ENCODE measurements around the gene HACD2.
A peak's percentile ranks its signal among the peaks of the same experiment; 100 is the strongest.

The HACD2 gene

GRCh38 chr3:123571264-123571972, 13.4 kb downstream of the HACD2 start:
- DNase-seq (ENCODE audit: low spot score) = no peak

DNA sequence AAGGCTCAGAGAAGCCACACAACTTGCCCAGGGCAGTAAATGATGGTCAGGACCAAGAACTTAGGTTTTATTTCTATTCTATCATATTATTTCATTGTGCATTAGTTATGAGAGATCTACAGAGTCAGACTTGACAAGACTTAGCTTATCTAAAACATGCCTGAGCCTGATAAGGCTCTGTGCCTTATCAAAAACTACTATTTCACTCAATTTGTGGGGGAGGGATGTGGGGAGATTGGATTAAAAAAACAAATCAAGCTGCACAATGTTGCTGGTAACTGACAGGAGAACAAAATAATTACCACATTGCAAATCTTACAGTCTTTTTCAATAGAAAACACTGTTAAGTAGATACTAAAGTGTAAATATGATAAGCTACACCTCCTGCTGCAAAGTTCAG, 16.0 kb downstream of the HACD2 start:
- no peak for DNase-seq (ENCODE audit: low spot score)

DNA sequence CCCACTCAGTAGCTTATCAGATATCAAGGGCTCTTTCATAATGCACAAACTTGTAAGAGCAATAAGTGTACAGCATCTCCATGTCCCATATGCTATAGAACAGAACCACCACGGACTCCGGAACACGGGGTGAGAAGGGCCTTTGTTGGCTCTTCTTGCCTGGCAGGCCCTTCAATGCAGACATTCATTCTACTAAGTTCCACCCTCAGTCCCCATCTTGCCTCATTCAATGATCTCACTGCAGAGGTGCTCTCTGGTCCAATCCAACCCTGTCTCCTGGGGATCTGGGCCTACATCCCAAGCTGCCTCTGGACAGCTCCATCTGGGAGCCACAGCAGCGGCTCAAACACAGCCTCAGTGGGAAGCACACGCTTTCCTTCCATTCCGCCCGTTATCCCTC, 16.8 kb downstream of the HACD2 start:
- no peak for DNase-seq (ENCODE audit: low spot score)

GRCh38 chr3:123564056-123564455, 20.8 kb downstream of the HACD2 start:
- peak; percentile 72 for DNase-seq (ENCODE audit: low spot score)

GRCh38 chr3:123562547-123562946, 22.3 kb downstream of the HACD2 start:
- DNase-seq (ENCODE audit: low spot score) = peak; percentile 31

- no peak for DNase-seq (ENCODE audit: low spot score)
Observed at GRCh38 chr3:123561188-123561587, 23.7 kb downstream of the HACD2 start.

GRCh38 chr3:123559040-123559861, 25.6 kb downstream of the HACD2 start:
- peak; percentile 58 for DNase-seq (ENCODE audit: low spot score)

DNA sequence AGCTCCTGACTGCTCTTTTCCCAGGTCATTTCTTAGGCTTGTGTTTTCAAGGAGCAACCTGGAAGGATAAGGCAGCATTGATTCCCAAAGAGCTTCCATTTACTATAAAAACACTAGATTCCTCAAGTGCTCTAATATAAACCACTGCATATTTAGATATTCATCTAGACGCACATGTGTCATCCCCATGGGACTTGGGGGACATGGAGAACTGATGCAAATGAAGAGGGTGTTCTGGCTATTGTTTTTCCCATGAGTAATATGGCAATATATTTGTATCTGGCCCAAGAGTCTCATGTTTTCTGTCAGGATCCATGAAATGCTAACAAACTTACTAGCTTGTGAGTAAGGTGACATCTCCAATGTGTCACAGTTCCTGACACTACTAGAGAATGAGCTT, 31.3 kb downstream of the HACD2 start:
- no peak for DNase-seq (ENCODE audit: low spot score)

GRCh38 chr3:123552768-123553167, 32.1 kb downstream of the HACD2 start:
- DNase-seq (ENCODE audit: low spot score) = no peak

DNA sequence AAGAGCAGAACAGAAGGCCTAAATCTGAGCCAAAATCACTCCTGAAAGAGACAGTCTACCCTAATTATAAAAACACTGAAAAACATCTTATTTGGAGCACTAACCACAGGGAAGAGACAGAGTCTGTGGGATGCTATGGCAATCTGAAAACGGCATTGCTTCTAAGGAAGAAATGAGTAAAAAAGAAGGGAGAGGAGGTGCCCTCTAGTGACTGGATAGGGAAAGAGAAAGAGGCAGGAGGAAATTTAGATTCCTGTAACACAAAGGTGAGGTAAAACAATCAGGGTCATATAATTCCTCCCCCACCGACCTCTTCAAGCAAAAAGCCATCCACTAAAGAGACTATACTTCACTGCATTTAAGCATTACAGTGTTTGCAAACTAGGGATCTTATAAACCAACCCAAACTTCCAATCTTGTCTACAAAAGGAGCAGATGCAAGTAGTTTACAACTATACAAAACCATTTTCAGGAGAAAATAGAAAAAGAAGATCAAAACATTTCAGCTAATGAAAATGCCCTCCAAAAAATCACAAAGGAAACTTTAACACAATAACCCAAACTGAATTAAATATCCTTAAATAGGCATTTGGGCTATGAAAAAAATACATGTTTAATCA, 32.6 kb downstream of the HACD2 start:
- peak; percentile 35 for DNase-seq (ENCODE audit: low spot score)

- DNase-seq (ENCODE audit: low spot score) = no peak
Observed at GRCh38 chr3:123547881-123548519, 36.9 kb downstream of the HACD2 start.

DNA sequence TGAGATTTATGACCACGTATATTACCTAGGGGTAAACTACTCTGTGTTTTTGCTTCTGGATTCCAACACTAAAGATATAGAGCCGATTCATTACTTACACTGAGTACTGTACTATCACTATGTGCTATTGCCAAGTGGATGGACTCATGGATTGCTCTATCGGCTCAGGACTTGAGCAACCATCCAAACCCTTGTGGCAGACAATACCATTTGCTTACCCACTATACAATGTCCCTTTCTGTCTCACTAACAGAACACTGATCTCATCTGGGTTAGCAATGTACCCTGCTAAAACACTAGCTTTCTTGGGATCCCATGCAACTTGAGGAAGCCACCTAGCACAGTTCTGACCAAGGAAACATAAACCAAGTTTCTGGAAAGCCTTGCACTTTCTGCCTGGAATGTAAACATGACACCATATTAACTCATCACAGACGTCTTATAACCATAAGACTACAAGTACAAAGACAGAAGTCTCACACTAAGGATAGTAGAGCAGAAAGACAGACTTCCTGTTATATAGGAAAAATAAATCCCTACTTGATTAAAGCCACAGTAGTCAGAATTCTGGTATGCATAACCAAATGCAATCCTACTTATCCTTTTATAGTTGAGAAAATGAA, 38.6 kb downstream of the HACD2 start:
- peak; percentile 22 for DNase-seq (ENCODE audit: low spot score)

DNA sequence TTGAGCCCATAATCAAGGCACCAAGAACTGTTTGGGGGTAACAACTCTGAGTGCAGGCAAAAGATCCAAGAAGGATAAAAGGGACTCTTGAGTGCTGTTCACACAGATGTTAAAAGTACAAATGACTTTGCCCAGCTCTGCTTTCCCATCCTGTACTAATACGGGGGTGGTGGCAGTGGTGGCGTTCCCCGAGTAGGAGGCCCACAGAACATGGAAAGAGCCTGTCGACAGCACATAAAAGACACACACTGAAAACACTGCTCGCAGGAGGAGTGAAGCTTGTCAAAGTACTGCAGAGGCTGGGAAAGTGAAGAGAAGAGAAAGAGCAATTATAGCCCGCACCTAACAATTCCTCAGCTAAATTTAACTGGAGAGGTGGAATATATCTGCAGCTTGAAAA, 40.9 kb downstream of the HACD2 start:
- no peak for DNase-seq (ENCODE audit: low spot score)

DNA sequence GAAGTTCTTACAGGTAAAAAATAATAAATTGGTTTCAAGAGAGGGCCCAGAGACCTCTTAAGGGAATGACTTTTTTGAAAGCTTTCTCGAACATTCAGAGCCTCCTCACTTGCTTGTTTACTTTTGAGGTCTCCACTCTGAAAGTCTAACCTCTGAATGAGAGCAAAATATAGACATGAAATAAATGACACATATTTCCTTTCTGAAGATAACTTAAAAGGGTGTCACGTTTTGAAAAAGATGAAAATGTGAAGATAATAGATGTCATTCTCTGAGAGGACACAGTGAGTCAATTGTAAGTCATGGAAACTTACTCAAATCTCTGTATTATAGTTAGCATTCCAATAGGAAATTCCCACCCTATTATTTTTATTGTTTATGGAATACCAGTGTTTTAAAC, 44.6 kb downstream of the HACD2 start:
- no peak for DNase-seq (ENCODE audit: low spot score)

DNA sequence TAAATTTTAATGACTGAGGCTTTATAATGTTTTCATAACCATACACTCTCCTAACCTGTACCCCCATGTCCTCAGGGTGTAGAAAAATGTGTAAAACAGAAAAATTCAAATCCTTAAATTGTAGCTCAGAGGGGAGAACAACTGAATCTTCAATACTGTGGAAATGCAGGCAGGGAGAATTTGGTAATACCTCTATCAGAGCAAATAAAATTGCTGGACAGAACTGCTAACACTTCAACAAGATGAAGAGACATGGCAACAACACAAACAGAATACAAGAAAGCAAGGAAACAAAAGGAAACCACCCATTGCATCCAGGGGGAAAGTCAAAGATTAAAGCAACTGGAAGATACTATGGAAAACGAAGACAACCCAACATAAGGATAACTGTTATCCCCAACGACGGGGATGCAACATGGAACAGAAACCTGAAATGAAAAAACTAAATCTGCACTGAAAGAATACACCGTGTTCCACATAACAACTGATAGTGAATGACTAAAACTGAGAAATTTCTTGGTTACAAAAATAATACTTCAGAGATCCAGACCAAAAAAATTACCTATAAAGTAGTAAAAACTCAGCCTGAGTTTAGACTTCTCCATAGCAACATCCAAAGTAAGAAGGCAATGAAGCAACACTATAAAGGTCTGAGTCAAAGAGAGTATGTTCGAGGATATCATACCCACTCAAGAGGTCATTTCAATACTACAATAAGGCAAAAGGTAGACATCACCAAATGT, 48.5 kb downstream of the HACD2 start:
- DNase-seq (ENCODE audit: low spot score) = no peak

DNA sequence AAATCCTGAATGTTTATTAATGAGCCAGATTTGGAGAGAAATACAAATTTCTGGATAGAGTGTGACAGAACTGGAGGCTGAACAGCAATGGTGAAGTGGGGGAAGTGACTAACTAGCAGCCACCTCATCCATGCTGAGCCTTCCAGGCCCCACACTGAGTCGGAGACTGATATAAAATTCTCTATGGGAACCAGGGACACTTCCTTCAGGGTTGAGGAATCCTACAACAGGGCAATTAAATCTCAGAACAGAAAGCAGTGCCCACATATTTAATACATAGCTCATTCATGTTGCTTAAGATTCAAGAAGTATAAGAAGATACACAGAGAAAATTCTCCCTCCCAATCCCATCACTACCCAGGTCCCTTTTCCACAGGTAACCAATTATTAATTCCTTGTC, 49.3 kb downstream of the HACD2 start:
- DNase-seq (ENCODE audit: low spot score) = peak; percentile 84

- DNase-seq (ENCODE audit: low spot score) = no peak
Observed at GRCh38 chr3:123534264-123534663, 50.6 kb downstream of the HACD2 start.

- DNase-seq (ENCODE audit: low spot score) = no peak
Observed at GRCh38 chr3:123533554-123534159, 51.2 kb downstream of the HACD2 start.

- DNase-seq (ENCODE audit: low spot score) = no peak
Observed at GRCh38 chr3:123528130-123528529, 56.7 kb downstream of the HACD2 start.

DNA sequence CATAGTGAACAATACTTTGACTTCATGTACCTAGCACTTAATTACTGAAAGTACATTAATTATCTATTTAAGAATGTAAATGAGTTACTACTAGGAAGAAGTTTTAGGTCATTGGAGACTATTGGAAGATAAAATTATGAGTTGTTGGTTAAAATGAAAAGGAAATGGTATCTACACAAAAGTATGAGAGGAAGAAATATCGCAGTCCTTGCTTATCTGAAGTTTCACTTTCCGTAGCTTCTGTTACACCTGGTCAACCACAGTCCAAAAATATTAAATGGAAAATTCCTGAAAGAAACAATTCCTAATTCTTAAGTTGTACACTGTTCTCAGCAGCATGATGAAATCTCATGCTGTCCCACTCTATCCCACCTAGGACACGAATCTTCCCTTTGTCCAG, 57.8 kb downstream of the HACD2 start:
- no peak for DNase-seq (ENCODE audit: low spot score)

GRCh38 chr3:123526474-123526873, 58.4 kb downstream of the HACD2 start:
- no peak for DNase-seq (ENCODE audit: low spot score)

Measured in kidney tubule cell (primary cell).